ENCODE measurements around the gene HCRTR1. TPM values are rescaled to one million over a fixed set of nuclear protein-coding genes. Genes with fewer than 3 reads are reported as not detected.

HCRTR1 gene
- total and polyA plus RNA-seq, 5 donors from 2014 or later, result not detected

- H3K4me1 ChIP-seq (ENCODE audit: control insufficient read depth, insufficient read depth, low read length, poor library complexity, severe bottlenecking), result no peaks in the 10 kb centered on the region
- Mint-ChIP-seq H3K9me3 (peaks cover 0 to 1% (median 0%) of the 10 kb centered on the region in 7 donors), H3K4me1 (peaks cover 0 to 2% (median 0%) of the 10 kb centered on the region in 4 donors), H3K27me3 (peaks cover 5% of the 10 kb centered on the region), H3K27ac (peak overlapping the region in 1 of 3 donors; percentile 42), H3K4me3 (no peak overlapping the region), H3K36me3 (no peaks in the 10 kb centered on the region)
- ATAC-seq (ENCODE audit: low read depth in 2 of 2) (no peak), DNase-seq (no peak)
- H3K9me3 ChIP-seq (ENCODE audit: control insufficient read depth in 2 of 2, low read length in 2 of 2), result no peaks in the 10 kb centered on the region
- no peak overlapping the region for H3K27ac ChIP-seq (ENCODE audit: insufficient read depth, low read length, poor library complexity, severe bottlenecking)
- no peaks in the 10 kb centered on the region for H3K27me3 ChIP-seq (ENCODE audit: control insufficient read depth, insufficient read depth, low read length)
- H3K36me3 ChIP-seq (ENCODE audit: control insufficient read depth, insufficient read depth, low read length), result no peaks in the 10 kb centered on the region
- H3K4me3 ChIP-seq (ENCODE audit: low read depth, low read length), result no peak overlapping the region
Measured at GRCh38 chr1:31660871-31661455, 43.5 kb downstream of the HCRTR1 start.

DNA sequence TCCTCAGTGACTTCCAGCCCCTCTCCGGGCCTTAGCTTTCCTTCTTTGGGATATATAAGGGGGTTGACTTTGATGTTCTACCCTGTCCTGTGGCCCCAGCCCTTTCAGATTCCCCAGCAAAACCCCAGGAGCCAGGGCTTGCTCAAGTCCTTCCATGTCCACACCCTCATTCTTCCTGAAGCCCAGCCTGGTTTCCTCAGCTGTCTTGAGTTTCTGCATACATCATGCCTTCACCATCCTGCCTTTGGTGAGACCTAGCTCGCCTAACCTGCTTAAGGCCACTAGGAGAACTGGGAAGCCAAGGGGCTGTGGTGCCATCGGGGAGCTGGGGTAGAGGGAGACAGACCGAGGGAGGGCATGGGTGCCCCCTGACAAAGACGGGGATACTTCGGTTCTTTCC, 44.4 kb downstream of the HCRTR1 start:
- ATAC-seq (ENCODE audit: low read depth in 2 of 2), result no peak
- no peak overlapping the region for H3K27ac Mint-ChIP-seq
- peaks cover 0 to 2% (median 0%) of the 10 kb centered on the region in 4 donors for H3K4me1 Mint-ChIP-seq

DNA sequence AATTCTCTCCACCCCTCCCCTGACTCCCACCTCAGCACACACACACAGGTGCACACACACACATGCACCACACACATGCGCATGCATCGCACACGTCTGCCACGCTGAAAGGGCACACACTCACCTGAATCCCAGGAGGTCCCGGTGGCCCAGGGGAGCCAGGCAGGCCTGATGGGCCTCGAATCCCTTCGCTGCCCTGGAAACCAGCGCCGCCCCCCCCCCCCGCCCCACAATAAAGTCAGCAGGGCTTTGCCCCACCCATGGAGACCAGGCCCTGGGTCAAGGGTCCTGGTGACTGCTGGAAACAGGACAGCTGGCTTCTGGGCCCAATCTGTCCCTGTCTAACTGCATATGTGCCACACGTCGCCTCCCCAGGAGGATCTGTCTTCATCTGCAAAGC, 45.0 kb downstream of the HCRTR1 start:
- Histone ChIP-seq H3K4me1 (ENCODE audit: control insufficient read depth, insufficient read depth, low read length, poor library complexity, severe bottlenecking) (no peaks in the 10 kb centered on the region), H3K27ac (ENCODE audit: insufficient read depth, low read length, poor library complexity, severe bottlenecking) (no peak overlapping the region), H3K4me3 (ENCODE audit: low read depth, low read length) (no peak overlapping the region), H3K27me3 (ENCODE audit: control insufficient read depth, insufficient read depth, low read length) (no peaks in the 10 kb centered on the region), H3K9me3 (ENCODE audit: control insufficient read depth in 2 of 2, low read length in 2 of 2) (no peaks in the 10 kb centered on the region), H3K36me3 (ENCODE audit: control insufficient read depth, insufficient read depth, low read length) (no peaks in the 10 kb centered on the region)
- Mint-ChIP-seq H3K36me3 (no peaks in the 10 kb centered on the region), H3K27ac (no peak overlapping the region), H3K4me3 (no peak overlapping the region), H3K4me1 (peaks cover 0 to 2% (median 0%) of the 10 kb centered on the region in 4 donors), H3K9me3 (peaks cover 0 to 1% (median 0%) of the 10 kb centered on the region in 7 donors), H3K27me3 (peaks cover 5% of the 10 kb centered on the region)
- no peak for ATAC-seq (ENCODE audit: low read depth in 2 of 2)
- DNase-seq, result no peak

More for the DNA sequence above, 44.4 kb downstream of the HCRTR1 start:
- no peaks in the 10 kb centered on the region for H3K36me3 ChIP-seq (ENCODE audit: control insufficient read depth, insufficient read depth, low read length)
- H3K27me3 ChIP-seq (ENCODE audit: control insufficient read depth, insufficient read depth, low read length), result no peaks in the 10 kb centered on the region
- no peaks in the 10 kb centered on the region for H3K9me3 ChIP-seq (ENCODE audit: control insufficient read depth in 2 of 2, low read length in 2 of 2)
- no peaks in the 10 kb centered on the region for H3K36me3 Mint-ChIP-seq
- peaks cover 0 to 1% (median 0%) of the 10 kb centered on the region in 7 donors for H3K9me3 Mint-ChIP-seq
- H3K4me3 Mint-ChIP-seq, result no peak overlapping the region
- DNase-seq, result no peak
- H3K4me3 ChIP-seq (ENCODE audit: low read depth, low read length), result no peak overlapping the region
- peaks cover 5% of the 10 kb centered on the region for H3K27me3 Mint-ChIP-seq
- no peak overlapping the region for H3K27ac ChIP-seq (ENCODE audit: insufficient read depth, low read length, poor library complexity, severe bottlenecking)
- H3K4me1 ChIP-seq (ENCODE audit: control insufficient read depth, insufficient read depth, low read length, poor library complexity, severe bottlenecking), result no peaks in the 10 kb centered on the region

DNA sequence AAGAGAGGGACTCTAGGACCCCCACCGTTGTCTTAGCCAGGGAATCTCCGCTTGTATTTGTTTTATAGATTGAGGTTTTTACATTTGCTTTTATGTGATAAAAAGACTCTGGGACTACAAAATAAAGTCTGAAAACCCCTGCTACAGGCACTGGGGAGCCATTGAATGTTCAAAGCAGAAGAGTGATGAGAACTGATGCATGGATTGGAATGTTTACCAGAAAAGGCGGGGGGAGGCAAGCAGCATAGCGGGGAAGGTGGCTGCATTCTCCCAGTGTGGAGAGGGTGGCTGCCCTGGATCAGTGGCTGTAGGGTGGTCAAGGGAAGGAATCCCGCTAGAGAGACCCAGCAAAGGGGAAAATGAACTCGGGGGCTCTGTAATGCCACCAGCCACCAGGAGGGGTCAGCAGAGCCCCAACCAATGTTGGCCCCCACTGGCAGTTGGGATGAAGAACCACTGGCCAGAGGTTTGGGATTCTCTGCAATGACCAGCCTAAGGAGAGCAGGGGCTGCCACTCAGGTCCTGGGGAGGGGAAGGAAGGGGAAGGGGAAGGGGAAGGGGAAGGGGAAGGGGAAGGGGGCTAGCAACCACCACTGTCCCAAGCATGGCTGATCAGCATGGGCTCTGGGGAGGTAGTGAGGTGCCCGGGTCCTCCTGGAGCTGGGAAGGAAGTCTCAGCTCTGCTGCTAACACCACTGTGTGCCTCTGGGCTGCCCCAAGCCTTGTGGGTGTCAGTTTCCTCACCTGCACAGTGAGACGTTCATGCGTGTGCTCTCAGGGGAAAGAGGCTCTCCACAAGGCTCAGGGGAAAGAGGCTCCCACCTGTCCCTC, 46.3 kb downstream of the HCRTR1 start:
- H3K9me3 ChIP-seq (ENCODE audit: control insufficient read depth in 2 of 2, low read length in 2 of 2), result no peaks in the 10 kb centered on the region
- H3K4me1 ChIP-seq (ENCODE audit: control insufficient read depth, insufficient read depth, low read length, poor library complexity, severe bottlenecking), result no peaks in the 10 kb centered on the region
- no peaks in the 10 kb centered on the region for H3K36me3 Mint-ChIP-seq
- H3K27ac ChIP-seq (ENCODE audit: insufficient read depth, low read length, poor library complexity, severe bottlenecking), result no peak overlapping the region
- H3K4me1 Mint-ChIP-seq, result peaks cover 0 to 2% (median 0%) of the 10 kb centered on the region in 4 donors
- peaks cover 5% of the 10 kb centered on the region for H3K27me3 Mint-ChIP-seq
- peak; percentile 15 to 42 (median 38) for DNase-seq
- no peak overlapping the region for H3K4me3 Mint-ChIP-seq
- H3K9me3 Mint-ChIP-seq, result peaks cover 0 to 1% (median 0%) of the 10 kb centered on the region in 7 donors
- no peaks in the 10 kb centered on the region for H3K36me3 ChIP-seq (ENCODE audit: control insufficient read depth, insufficient read depth, low read length)
- H3K4me3 ChIP-seq (ENCODE audit: low read depth, low read length), result no peak overlapping the region
- no peak overlapping the region for H3K27ac Mint-ChIP-seq
- ATAC-seq (ENCODE audit: low read depth in 2 of 2), result peak in 1 of 2 donors; percentile 51
- H3K27me3 ChIP-seq (ENCODE audit: control insufficient read depth, insufficient read depth, low read length), result no peaks in the 10 kb centered on the region

DNA sequence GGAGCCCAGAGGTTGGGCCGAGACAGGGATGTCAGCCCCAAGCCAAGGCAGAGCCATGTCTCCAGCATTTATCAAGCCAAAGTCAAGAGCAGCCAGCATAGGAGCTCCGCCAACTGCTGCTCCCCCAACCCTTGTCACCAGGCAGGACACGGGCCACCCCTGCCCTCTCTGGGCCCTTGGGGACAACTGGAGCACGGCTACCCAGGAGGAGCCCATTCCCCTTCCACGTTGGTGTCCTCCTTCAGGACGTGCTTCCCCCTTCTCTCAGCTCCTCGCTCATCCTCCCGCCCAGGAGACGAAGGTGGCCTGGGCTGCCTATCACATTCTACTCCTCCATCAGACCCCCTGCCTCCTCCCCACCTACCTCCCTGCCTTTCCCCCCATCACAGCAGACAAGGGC, 47.0 kb downstream of the HCRTR1 start:
- no peaks in the 10 kb centered on the region for H3K9me3 ChIP-seq (ENCODE audit: control insufficient read depth in 2 of 2, low read length in 2 of 2)
- Mint-ChIP-seq H3K9me3 (peaks cover 0 to 1% (median 0%) of the 10 kb centered on the region in 7 donors), H3K27me3 (peaks cover 7% of the 10 kb centered on the region), H3K36me3 (no peaks in the 10 kb centered on the region), H3K4me1 (peaks cover 0 to 2% (median under 1%) of the 10 kb centered on the region in 4 donors), H3K27ac (no peak overlapping the region), H3K4me3 (no peak overlapping the region)
- no peak overlapping the region for H3K4me3 ChIP-seq (ENCODE audit: low read depth, low read length)
- ATAC-seq (ENCODE audit: low read depth in 2 of 2), result no peak
- no peak overlapping the region for H3K27ac ChIP-seq (ENCODE audit: insufficient read depth, low read length, poor library complexity, severe bottlenecking)
- H3K36me3 ChIP-seq (ENCODE audit: control insufficient read depth, insufficient read depth, low read length), result no peaks in the 10 kb centered on the region
- H3K4me1 ChIP-seq (ENCODE audit: control insufficient read depth, insufficient read depth, low read length, poor library complexity, severe bottlenecking), result no peaks in the 10 kb centered on the region
- no peaks in the 10 kb centered on the region for H3K27me3 ChIP-seq (ENCODE audit: control insufficient read depth, insufficient read depth, low read length)
- no peak for DNase-seq

GRCh38 chr1:31665234-31665878, 47.9 kb downstream of the HCRTR1 start:
- H3K4me3 ChIP-seq (ENCODE audit: low read depth, low read length), result no peak overlapping the region
- H3K9me3 ChIP-seq (ENCODE audit: control insufficient read depth in 2 of 2, low read length in 2 of 2), result no peaks in the 10 kb centered on the region
- H3K27me3 ChIP-seq (ENCODE audit: control insufficient read depth, insufficient read depth, low read length), result no peaks in the 10 kb centered on the region
- Mint-ChIP-seq H3K9me3 (no peaks in the 10 kb centered on the region), H3K36me3 (no peaks in the 10 kb centered on the region), H3K4me1 (peaks cover 0 to 7% (median 3%) of the 10 kb centered on the region in 4 donors), H3K4me3 (no peak overlapping the region), H3K27me3 (peaks cover 14% of the 10 kb centered on the region), H3K27ac (no peak overlapping the region)
- peaks cover 5% of the 10 kb centered on the region for H3K4me1 ChIP-seq (ENCODE audit: control insufficient read depth, insufficient read depth, low read length, poor library complexity, severe bottlenecking)
- H3K36me3 ChIP-seq (ENCODE audit: control insufficient read depth, insufficient read depth, low read length), result no peaks in the 10 kb centered on the region
- H3K27ac ChIP-seq (ENCODE audit: insufficient read depth, low read length, poor library complexity, severe bottlenecking), result no peak overlapping the region
- ATAC-seq (ENCODE audit: low read depth in 2 of 2) (no peak), DNase-seq (no peak)

DNA sequence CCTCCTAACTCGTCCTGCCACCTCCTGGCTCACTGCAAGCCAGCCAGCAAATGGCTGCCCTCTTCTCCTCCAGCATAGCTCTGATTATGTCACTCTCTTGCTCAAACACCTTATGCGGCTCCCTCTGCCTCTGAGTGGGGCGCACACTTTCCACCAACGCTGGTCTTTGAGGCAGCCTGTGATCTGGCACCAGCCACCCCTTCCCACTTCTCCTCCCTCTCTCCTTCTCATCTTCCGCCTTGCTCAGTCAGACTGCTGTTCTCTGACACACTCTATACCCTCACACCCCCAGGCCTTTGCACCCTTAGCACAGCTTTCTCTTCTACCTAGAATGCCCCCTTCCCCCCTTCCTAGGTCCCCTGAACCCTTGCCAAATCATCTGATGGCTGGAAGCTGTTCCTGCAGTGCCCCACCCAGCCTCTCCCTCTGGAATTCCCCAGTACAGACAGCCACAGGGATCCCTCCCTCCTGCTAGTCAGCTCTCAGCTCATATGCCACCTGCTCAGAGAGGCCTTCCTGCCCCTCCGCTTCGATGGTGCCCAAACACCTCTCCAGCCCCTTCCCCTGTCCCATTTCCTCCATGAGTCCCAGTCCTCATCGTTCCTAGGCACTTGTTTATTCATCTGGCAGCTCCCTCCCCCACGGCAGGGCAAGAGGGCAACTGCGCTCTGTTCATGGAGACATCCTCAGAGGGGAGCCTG, 48.9 kb downstream of the HCRTR1 start:
- no peak overlapping the region for H3K4me3 ChIP-seq (ENCODE audit: low read depth, low read length)
- Mint-ChIP-seq H3K4me3 (no peak overlapping the region), H3K36me3 (no peaks in the 10 kb centered on the region), H3K4me1 (peaks cover 0 to 11% (median 3%) of the 10 kb centered on the region in 4 donors), H3K9me3 (no peaks in the 10 kb centered on the region), H3K27me3 (peaks cover 11% of the 10 kb centered on the region), H3K27ac (peak overlapping the region in 1 of 3 donors; percentile 62)
- no peaks in the 10 kb centered on the region for H3K9me3 ChIP-seq (ENCODE audit: control insufficient read depth in 2 of 2, low read length in 2 of 2)
- DNase-seq, result no peak
- no peak for ATAC-seq (ENCODE audit: low read depth in 2 of 2)
- no peak overlapping the region for H3K27ac ChIP-seq (ENCODE audit: insufficient read depth, low read length, poor library complexity, severe bottlenecking)
- H3K27me3 ChIP-seq (ENCODE audit: control insufficient read depth, insufficient read depth, low read length), result no peaks in the 10 kb centered on the region
- peaks cover 6% of the 10 kb centered on the region for H3K4me1 ChIP-seq (ENCODE audit: control insufficient read depth, insufficient read depth, low read length, poor library complexity, severe bottlenecking)
- H3K36me3 ChIP-seq (ENCODE audit: control insufficient read depth, insufficient read depth, low read length), result no peaks in the 10 kb centered on the region

All from CD4-positive, CD25-positive, alpha-beta regulatory T cell (primary cell).